NB4 (cell line): ENCODE data around the gene MAN2A2.

Experiments used
- POLR2A ChIP-seq: IDR thresholded peaks from 2 replicates; pipeline ENCODE4 v1.6.1; 2011; ENCODE audit warnings: mild to moderate bottlenecking; ENCODE audit not compliant: insufficient read length; ENCODE audit errors: extremely low read depth
- TF ChIP-seq, protein P1 (sequence below): IDR thresholded peaks from one replicate; pipeline ENCODE4 v1.5.1; 2012; ENCODE audit warnings: low read depth, low read length
- TF ChIP-seq, protein P2 (sequence below): IDR thresholded peaks from 2 replicates; pipeline ENCODE4 v1.6.1; 2011; ENCODE audit warnings: low read depth, low read length

DNA sequence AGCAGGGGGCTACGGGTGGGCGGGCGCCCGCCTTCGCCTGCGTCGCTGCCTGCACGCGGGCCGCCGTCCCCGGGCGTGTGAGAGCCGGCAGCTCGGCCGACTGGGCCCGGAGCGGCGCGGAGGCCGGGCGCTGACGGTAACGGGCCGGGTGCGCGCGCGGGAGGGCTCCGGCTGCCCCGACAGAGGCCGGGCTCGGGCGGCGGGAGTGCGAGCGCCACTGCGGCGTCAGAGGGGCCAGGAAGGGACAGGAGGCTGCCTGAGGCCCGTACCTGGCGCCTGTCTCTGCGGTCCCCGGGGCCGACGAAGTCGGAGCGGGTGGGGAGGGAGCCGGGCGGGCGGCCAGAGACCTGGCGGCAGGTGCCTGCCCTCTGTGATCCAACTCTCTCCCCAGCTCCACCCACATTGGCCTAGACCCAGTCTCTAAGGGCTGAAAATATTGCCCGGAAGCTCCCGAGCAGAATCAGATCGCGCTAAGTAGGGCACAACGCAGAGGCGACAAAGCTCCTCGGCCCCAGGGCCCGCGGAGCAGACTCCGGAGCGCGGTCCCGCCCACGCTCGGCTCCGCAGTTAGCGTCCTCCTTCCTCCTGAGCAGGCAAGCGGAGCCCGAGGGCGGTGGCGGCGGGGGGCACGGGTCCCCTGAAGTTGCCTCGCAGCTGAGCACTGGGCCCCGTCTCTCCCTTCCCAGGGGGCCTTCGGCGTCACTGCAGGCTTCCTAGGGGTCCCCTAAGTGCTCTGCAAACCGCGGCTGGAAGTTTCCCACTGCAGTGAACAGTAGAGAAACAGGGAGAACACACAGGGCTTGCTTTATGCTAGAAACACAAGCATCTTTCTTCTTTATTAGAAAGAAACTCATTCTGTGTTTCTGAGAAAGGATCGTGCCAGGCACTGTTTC lies at the start of gene MAN2A2:
- TF ChIP-seq, protein P1, sequence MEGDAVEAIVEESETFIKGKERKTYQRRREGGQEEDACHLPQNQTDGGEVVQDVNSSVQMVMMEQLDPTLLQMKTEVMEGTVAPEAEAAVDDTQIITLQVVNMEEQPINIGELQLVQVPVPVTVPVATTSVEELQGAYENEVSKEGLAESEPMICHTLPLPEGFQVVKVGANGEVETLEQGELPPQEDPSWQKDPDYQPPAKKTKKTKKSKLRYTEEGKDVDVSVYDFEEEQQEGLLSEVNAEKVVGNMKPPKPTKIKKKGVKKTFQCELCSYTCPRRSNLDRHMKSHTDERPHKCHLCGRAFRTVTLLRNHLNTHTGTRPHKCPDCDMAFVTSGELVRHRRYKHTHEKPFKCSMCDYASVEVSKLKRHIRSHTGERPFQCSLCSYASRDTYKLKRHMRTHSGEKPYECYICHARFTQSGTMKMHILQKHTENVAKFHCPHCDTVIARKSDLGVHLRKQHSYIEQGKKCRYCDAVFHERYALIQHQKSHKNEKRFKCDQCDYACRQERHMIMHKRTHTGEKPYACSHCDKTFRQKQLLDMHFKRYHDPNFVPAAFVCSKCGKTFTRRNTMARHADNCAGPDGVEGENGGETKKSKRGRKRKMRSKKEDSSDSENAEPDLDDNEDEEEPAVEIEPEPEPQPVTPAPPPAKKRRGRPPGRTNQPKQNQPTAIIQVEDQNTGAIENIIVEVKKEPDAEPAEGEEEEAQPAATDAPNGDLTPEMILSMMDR = no peak
- TF ChIP-seq, protein P2, sequence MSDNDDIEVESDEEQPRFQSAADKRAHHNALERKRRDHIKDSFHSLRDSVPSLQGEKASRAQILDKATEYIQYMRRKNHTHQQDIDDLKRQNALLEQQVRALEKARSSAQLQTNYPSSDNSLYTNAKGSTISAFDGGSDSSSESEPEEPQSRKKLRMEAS = peak; percentile 50
- TF ChIP-seq POLR2A = peak; percentile 67
